Fibroblast of the aortic adventitia (primary cell): ENCODE measurements around the gene TRIM65. TPM values are rescaled to one million over a fixed set of nuclear protein-coding genes. Genes with fewer than 3 reads are reported as not detected.

Experiments
- DNase-seq: peaks from one replicate; pipeline ENCODE4 v3.0.0-alpha.2; 2010; ENCODE audit warnings: low read depth
- H3K4me3 ChIP-seq: 2 replicates; pipeline ENCODE4 v1.5.1; 2011; ENCODE audit warnings: low read depth, mild to moderate bottlenecking, control low read depth, low read length, moderate library complexity
- CTCF ChIP-seq: IDR thresholded peaks from 2 replicates; pipeline ENCODE4 v1.5.1; 2011; ENCODE audit warnings: mild to moderate bottlenecking, low read length, control low read depth, inconsistent platforms; ENCODE audit not compliant: insufficient read depth
- total RNA-seq: library from RNA; depleted of rRNA; stranded (reverse); fragments of >200 nt; gene quantifications from 2 replicates; pipeline ENCODE4 v1.2.3, GENCODE V29; 2012; ENCODE audit warnings: low replicate concordance

The TRIM65 gene
- total RNA-seq, 1 donor = 11.4 TPM

GRCh38 chr17:75839942-75840798 is 56.6 kb downstream of the TRIM65 start:
- no peak for DNase-seq
- no peak for TF ChIP-seq CTCF

More at GRCh38 chr17:75839942-75840798, 56.6 kb downstream of the TRIM65 start:
- H3K4me3 ChIP-seq = no peak overlapping the region

Other genes starting within 250 kb of the TRIM65 start
- 17.6 and 22.2 TPM in 2 replicates for gene RECQL5, start 229.8 kb downstream of the TRIM65 start, total RNA-seq
- 45.8 and 93.8 TPM in 2 replicates for gene SAP30BP, start 229.6 kb downstream of the TRIM65 start, total RNA-seq
- gene ITGB4, start 175.5 kb downstream of the TRIM65 start, total RNA-seq = 0.09 and 0.16 TPM in 2 replicates
- 20.6 and 35.9 TPM in 2 replicates for gene GALK1, start 131.8 kb downstream of the TRIM65 start, total RNA-seq
- 18.0 and 30.2 TPM in 2 replicates for gene UNK, start 112.1 kb downstream of the TRIM65 start, total RNA-seq
- gene UNC13D, start 52.5 kb downstream of the TRIM65 start, total RNA-seq = 0.54 and 2.3 TPM in 2 replicates
- gene WBP2, start 41.6 kb downstream of the TRIM65 start, total RNA-seq = 23.3 and 24.1 TPM in 2 replicates
- gene TRIM47, start 18.4 kb downstream of the TRIM65 start, total RNA-seq = 14.9 and 20.9 TPM in 2 replicates
- gene MRPL38, start 7.9 kb upstream of the TRIM65 start, total RNA-seq = 27.0 and 39.2 TPM in 2 replicates
- gene FBF1, start 44.1 kb upstream of the TRIM65 start, total RNA-seq = 14.1 and 21.1 TPM in 2 replicates
- 47.0 and 61.5 TPM in 2 replicates for gene ACOX1, start 82.2 kb upstream of the TRIM65 start, total RNA-seq
- gene TEN1, start 82.3 kb upstream of the TRIM65 start, total RNA-seq = 16.0 and 18.3 TPM in 2 replicates
- 1.1 TPM in 1 of 2 replicates, not detected in the other for gene CDK3, start 103.9 kb upstream of the TRIM65 start, total RNA-seq
- gene EVPL, start 130.4 kb upstream of the TRIM65 start, total RNA-seq = not detected in 2 replicates
- 17.3 and 32.3 TPM in 2 replicates for gene SRP68, start 175.6 kb upstream of the TRIM65 start, total RNA-seq
- gene GALR2, start 177.8 kb upstream of the TRIM65 start, total RNA-seq = not detected in 2 replicates
- gene ZACN, start 182.2 kb upstream of the TRIM65 start, total RNA-seq = not detected in 2 replicates
- 40.8 and 88.5 TPM in 2 replicates for gene EXOC7, start 206.8 kb upstream of the TRIM65 start, total RNA-seq
- not detected in 2 replicates for gene FOXJ1, start 244.3 kb upstream of the TRIM65 start, total RNA-seq